ENCODE data around the gene DMD.

DNA sequence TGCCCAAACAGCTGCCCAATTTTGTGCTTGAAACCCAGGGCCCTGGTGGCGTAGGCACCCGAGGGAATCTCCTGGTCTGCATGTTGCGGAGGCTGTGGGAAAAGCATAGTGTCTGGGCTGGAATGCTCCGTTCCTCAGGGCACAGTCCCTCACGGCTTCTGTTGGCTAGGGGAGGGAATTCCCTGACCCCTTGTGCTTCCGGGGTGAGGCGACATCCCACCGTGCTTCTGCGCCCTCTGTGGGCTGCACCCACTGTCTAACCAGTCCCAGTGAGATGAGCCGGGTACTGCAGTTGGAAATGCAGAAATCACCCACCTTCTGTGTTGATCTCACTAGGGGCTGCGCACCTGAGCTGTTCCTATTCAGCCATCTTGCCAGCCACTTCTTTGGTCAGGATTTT lies 1740.1 kb downstream of the DMD start:
- TF ChIP-seq CTCF (IDR thresholded peaks at IDR 0.05): no peak
- no peak for TF ChIP-seq POLR2A (IDR thresholded peaks at IDR 0.05)
- TF ChIP-seq EP300 (IDR thresholded peaks at IDR 0.05): no peak

All from ovary (tissue), 3 donors.